HG03571 (cell line): ENCODE data around the gene SNX9.
"Not testable (repeated sequence)": the region's sequence is repeated elsewhere in the genome, so short reads cannot be mapped to it uniquely, and the experiment has no call there.

ENCODE experiments used
- ATAC-seq: cut with Tn5 transposase; IDR thresholded peaks from one replicate; pipeline ENCODE4 v1.9.1; 2021; ENCODE audit not compliant: unreplicated experiment

Gene SNX9

DNA sequence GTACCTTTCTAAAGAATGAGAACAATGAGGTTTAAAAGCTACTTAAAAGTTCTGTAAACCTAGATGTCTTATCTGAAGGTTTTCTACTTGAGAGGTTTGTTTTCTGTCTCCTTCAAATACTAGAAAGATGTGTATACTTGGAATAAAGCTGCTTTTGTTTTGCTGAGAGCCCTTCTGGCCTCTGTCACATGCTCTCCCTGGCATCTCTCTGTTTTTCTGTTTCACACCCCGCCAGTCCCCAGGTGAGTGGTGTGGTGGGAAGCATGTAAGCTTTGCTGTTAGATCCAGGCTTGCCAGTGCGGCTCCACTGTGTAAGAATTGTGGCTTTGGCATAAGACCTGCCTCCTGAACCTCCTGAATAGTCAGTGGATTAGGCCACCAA is 56.8 kb downstream of the SNX9 start:
- ATAC-seq, result peak; percentile 26

DNA sequence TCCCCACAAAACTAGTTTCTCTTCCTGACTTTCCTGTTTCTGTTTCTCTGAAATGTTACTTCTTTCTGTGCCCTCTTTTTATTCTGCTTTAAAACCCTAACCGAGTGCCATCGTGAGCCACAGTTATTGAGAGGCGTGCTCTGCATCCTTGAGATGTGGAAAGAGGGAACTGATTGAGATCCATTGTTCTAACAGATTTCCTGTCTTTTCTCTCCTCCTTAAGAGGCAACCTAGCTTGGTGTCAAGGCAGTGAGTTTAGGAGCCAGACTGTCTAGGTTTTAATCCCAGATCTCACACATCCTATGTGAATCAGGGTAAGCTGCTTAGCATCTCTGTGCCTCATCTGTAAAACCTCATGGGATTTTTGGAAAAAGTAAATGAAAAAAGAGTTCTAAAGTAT is 57.5 kb downstream of the SNX9 start:
- no peak for ATAC-seq

DNA sequence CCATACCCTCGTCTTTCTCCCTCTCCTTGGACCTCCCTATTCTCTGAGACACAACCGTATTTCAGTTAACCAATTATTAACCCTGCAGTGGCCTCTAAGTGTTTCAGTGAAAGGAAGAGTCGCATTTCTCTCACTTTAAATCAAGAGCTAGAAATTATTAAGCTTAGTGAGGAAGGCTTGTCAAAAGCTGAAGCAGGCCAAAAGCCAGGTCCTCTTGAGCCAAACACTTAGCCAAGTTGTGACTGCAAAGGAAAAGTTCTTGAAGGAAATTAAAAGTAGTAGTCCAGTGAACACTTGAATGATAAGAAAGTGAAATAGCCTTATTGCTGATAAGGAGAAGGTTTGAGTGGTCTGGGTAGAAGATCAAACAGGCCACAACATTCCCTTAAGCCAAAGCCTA is 58.3 kb downstream of the SNX9 start:
- no peak for ATAC-seq

DNA sequence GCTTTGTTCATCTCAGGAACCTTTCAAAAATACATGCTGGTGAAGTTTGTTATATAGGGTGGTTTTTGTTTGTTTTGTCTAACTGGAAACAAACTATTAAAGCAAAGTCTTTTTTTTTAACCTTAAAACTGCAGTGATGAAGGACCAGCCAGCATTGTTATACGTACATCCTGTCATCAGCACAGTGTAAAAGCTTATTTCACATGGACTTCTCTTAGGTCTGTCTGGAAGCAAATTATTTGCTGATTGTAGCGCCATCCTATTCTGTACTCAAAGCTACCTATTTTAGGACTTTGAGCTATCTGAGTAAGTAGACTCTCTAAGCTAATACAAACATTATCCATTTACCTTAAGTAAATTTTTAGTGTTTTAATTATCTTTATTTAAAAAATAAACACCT is 61.7 kb downstream of the SNX9 start:
- no peak for ATAC-seq

DNA sequence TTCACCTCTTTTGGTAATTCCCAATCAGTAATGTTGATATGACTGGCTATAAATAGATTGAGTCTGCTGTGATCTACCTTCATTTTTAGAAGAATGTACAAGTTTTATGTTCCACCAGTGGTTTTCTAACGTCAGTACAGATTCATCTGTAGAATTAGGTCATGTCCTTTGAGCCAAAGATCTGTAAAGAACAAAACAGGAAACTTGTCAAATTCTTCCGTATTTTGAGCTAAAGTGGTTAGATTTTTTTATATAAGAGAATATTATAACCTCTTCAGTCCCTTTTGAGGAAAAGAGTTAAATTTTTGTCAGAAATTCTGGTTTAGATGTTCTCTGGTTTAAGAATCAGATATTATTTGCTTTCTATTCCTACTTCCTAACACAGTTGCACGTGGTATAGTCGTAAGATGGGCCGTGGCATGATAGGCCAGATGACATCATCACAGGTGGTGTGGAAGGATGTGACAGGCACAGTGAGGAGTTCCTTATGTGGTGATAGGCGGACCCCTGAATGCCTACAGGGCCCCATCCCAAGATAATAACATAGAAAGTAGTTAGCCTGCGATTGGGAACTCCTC is 62.3 kb downstream of the SNX9 start:
- ATAC-seq, result no peak

DNA sequence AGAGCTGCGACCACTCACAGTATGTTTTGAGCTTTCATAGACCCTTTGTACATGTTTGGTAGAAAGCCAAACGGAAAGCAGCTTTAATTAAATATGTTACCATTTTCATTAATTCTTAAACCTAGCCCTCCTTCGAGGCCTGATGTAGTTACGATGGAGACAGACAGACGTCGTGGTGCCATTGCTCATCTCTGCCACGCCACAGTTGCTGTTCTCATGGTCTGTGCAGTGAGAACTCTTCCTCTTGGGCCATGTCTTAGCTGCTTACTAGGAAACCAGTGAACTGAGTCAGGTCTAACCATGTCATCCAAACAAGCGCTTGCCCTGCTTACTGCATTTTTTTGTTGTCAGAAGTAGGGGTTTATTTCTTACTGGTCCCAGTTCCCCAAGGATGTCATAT is 62.8 kb downstream of the SNX9 start:
- ATAC-seq, result no peak

DNA sequence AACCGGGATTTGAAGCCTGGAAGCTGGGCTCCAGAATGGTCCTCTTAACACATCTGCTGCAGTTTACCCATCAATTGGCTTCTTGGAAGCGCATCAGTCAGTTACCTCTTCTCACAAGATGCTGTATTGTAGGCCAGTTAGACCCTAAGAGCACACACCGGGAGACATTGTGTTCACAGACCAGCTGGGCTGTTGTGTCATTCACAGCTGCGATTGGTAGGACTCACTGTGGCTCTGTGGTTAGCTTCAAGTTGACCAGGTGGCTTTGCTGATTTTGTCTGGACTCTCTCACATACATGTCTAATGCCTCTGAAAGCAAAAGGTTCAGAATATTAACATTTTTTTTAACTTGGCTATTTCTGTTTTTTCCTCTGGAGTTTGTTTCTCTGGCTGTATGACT is 64.8 kb downstream of the SNX9 start:
- no peak for ATAC-seq

DNA sequence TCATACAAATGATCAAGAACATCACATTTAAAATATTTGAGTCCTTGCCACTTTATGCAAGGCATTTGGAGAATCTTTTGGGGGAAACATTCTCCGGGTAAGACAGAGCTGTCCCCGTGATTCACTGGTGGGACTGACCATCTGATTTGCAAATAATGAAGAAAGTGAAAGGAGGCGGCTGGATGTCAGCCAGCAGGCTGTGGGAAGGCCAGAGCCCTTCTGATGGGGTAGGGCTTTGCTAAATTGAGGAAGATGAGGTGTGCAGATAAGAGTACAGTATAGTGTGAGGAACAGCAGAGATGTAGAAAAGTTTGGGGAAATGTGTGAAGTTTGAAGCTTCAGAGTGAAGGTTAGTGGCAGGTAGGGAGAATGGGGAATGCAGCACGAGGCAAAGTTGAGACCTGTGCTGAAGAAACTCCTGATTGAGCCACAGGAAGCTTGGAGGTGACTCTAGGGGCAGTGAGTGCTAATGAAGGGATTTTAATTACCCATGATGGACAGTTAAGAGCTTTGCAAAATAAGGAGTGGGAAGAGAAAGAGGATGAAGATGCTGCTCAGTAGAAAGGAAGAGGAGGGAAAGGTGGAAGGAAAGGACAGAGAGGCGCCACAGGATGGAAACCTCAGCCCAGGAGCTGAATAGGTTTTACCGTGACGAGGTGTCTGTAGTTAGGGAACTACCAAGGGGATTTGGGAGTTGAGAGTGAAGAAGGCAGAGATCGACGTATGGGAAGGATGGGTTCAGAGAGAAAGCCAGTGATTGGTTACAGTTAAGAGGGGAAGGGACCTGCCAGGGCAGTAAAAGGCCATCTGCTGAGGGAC is 68.7 kb downstream of the SNX9 start:
- ATAC-seq, result no peak

DNA sequence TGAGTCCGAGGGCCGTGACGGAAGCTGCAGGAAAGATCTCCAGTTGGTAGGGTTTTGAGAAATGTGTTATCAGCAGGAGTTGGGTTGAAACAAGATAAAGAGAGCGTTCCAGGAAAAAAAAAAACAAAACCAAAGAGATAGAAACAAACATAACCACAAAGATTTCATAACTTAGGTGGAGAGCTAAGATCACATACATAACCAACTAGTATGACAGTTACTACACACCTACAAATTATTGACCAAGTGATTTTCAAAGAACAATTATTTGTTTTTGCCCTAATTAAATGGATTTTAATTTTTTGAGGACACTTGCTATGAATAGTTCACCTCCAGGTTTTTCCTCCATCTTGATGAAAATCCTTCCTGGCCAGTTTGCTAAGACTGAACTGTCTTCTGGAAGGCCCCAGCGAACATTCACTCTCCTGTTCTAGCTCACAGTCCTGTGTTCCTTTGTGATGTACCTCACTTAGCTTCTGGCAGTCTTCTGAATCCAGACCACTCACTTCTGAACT is 69.4 kb downstream of the SNX9 start:
- ATAC-seq, result no peak

DNA sequence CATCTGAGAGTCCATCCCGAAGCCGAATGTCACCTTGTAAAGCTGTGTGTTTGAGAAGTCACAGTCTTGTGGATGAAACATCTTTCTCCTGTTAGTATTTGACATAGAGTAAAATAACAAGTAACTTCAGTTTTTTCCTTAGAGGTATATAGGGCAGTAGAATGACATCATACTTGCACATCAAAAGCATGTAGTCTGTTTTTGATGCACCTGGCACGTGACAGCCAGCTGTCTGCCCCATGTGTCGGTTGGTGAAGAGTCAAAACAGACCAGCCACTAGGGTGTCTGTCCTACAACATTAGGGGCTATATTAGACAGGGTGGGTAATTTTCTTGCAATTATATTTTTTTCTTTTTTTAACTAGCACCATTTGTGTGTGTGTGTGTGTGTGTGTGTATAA is 70.2 kb downstream of the SNX9 start:
- ATAC-seq, result no peak

DNA sequence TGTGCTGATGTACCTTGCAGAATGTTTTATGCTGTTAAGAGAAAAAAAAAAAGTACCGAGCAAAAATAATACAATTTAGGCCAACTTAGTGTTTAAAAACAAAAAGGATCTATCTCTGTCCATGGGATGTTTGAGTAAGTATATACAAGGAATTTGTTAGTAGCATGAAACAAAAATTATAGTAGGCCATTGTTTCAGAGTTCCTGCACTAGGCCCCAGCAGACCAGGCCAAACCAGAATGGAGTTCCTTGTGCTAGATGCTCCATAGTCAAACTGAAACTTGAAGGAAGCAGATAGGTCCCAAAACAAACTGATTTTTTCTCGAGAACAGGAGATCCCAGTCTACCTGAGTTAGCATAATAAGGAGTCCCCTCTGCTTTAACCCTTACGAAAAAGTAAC is 72.5 kb downstream of the SNX9 start:
- ATAC-seq, result no peak

DNA sequence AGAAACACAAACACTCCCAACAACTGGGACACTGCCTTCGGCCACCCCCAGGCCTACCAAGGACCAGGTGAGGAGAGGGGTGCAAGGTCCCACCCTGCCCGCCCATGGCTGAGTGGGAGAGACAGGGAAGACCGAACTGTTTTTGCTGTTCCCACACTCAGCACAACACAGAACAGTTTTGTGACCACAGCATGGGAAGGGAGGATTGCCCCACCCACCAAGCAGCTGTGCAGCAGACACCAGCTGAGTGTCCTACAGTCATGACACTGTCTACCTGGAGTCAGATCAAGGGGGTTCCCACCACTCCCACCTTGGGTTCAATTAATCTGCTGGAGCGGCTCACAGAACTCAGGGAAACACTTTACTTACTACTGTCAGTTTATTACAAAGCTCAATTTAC is 73.9 kb downstream of the SNX9 start:
- no peak for ATAC-seq

DNA sequence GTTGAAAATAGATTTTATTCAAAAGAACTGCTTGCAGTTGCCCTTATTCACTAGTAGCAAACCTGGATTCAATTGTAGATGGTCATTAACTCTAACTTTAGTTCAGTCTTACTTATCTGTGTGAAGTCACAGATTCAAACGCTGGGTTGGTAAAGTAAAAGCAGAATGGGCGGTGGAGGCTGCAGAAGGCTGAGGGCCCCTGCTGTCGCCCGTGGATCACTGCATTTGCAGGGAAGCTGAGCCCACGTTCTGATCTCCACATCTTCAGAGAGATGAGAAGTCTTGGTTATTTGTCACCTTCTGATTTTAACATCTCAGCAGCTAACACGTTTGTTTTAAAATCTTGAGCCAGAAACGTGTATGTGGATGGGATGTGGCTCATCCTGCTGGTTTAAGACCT is 75.1 kb downstream of the SNX9 start:
- ATAC-seq, result no peak

DNA sequence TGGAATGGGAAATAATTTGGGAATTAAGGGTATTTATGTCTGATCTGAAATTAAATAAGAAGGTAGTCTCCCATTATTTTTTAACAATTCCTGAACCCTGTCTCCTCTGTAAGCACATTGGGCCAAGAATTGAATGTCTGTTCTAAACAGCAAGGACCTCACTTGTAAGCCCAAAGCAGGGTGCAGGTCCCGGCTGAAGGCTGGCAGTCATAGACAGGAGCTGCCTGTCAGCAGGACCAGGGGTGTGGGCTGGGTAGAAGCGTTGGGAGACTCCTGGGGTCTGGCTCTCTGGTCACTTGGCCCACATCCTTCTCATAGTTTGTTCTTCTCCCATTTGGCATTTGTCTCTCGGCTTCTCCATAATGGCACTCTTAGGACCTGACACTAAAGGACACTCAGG is 75.6 kb downstream of the SNX9 start:
- ATAC-seq, result no peak

DNA sequence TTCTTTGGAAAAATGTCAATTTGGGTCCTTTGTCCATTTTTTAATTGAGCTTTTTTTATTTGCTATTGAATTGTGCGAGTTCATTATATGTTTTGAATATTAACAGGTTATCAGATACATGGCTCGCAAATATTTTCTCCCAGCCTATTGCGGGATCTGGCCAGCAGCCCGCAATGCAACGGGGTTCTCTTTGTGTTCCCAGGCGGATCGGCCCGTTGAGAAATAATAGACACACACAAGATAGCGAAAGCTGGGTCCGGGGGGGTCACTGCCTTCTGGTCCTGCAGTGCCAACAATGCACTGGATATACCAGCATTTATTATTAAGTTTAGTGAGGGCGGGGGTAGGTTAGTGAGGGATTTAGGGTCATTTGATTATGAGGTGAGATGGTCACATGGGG is 77.2 kb downstream of the SNX9 start:
- ATAC-seq, result not testable (repeated sequence)

DNA sequence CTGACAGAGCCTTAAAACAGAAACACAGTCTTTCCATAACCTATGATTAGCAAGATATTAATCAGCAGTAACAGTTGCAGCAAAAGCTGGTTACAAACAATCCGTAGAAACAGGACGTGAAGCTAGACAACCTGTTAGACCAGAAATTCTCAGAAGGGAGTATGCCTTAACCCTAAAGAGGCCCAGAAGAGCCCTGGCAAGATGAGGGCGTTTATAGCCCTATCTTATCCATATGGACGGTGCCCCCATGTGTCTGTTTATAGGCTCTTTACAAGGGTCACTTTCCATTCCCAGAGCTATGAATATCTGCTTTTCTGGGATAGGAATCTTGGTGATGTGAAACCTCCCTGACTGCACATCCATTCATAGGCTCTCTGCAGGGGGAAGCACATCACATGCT is 77.7 kb downstream of the SNX9 start:
- ATAC-seq, result not testable (repeated sequence)

DNA sequence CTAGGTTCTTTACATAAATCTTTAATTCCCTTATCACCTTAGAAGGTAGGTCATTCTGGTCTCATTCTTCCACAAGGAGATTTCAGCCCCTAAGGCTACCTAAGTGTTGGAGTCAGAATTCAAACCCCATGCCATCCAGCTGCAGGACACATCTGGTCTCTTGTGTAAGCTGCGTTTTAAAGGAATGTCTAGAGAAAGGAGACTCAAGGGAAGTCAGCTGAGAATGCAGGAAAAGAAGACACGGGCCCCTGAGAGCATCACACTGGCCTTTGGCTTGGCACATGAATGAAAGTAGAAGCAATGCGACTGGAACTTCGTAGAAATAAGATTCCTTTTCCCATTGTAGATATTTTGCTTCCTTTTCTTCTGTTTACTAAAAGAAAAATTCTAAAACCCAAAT is 82.0 kb downstream of the SNX9 start:
- ATAC-seq, result no peak

DNA sequence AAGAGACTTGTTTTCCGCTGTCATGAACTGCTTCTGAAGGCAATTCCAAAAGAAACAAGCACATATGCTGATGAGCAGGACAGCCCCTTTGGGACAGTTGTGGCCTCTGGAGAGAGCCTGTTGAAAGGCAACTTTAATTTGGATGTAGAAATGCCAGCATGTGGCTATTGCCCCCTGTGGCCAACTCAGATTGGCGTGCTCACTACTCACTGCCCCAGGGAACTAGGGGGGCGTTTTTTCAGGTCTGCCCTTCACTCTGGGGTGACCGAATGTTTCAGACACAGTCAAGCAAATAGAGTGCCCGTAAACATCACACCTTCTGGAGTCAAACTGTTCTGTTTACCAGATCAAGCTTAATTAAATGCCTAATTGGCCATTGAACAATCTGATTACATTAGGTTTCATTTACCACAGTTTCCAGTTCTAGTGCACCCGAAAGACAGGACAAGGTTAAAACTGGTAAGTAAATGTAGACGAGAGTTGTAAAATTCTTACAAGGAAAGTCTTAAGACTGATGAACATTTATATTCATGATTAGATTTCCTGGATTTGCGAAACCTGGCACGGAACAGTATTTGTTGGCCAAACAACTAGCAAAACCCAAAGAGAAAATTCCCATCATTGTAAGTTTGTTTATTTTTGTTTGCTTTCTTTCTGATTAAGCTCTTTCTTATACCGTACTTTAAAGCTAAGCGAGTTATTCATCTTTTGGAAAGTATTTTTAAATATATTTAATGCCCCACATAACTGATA is 82.7 kb downstream of the SNX9 start:
- no peak for ATAC-seq

DNA sequence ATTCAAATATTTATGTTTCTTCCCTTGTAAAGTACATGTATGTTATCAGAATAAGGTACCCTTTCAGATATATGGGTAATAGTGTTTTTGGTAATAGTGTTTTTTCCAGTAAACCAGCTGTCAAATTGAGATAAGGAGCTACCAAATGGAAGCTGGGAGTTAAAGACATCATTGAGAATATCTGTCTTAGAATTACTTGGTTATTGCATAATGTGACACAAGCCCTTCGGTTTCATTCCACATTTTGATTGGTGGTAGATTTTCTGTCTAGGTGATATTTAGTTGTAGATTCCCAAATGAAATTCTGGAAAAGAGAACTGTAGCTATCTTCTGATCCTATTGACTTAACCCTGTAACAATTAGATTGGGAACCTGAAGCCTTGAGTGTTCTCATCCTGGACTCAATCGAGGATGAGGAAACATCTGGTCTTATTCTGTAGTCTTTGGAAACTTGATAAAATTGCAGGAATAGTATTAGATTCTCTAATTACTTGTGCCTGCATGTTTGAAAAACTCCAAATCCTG is 83.6 kb downstream of the SNX9 start:
- ATAC-seq, result no peak

DNA sequence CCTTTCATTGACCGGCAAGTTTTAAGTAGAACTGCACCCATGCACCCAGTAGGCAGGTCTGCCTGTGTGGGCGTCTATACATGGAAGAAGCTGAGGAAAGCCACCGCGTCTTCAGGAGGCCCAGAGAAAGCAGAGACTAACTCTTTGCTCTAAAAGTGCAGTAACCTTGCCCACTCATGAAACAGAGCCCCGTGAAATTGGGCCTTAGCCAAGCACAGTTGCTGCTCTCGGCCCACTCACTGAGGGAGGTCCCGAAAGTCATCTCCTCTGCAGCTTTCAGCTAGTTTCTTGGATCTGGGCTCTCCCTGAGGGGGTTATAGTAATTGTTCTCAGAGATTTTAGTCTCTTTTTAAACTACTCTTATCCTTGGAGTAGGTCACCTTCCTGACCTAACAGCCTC is 84.6 kb downstream of the SNX9 start:
- ATAC-seq, result no peak

DNA sequence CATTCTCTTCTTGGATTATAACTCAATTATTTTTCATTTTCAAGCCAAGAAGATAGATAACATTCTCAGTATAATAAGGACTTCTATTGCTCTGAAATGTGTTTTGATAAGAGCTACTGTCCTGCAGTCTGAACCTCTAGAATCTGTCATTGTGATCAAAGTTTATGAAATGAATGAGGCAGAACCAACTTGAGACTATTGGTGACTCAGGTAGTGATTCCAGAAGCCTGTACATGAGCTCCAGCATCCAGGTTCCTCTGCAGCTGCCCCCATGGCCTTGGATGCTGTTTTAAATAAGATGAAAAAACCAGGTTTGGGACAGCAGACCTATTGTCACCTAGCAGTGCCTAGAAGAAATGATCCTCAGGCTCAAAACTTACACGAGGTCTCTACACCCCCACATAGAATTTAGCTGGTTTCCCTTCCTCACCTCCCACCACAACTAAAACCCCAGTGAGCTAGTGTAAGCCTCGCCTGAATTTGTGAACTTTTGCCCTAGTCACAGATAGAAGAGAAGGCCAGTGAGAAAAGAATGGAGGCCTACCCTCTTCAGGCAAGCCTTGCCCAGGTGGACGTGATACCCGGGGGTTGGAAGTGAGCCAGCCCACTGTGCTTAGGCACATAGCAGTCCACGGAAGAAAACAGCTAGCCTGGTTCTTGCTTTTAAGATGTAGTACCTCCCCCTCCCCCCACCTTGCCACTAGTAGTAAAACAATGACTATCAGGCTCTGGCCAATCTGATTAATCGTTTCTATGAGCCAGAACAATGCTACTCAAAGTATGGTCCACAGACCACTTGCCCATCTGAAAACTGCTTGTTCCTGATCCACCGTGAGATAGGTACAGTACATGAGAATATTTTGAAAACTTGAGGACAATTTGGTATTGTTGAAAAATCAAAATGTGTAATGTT is 85.6 kb downstream of the SNX9 start:
- no peak for ATAC-seq
